ENCODE data around the gene DPEP3. TPM values are rescaled to one million over a fixed set of nuclear protein-coding genes. Genes with fewer than 3 reads are reported as not detected.
"Not testable (repeated sequence)": the region's sequence is repeated elsewhere in the genome, so short reads cannot be mapped to it uniquely, and the experiment has no call there.

Gene DPEP3
- total RNA-seq, 2 donors from 2014 or later = not detected

- WGBS, 2 donors = 48 to 55% methylated on average over 2 of the region's 2 CpGs
- TF ChIP-seq CTCF (IDR thresholded peaks at IDR 0.05) (no peak), POLR2A (IDR thresholded peaks at IDR 0.05) (no peak)
- Histone ChIP-seq H3K4me1 (no peaks in the 10 kb centered on the region), H3K9me3 (no peaks in the 10 kb centered on the region), H3K27ac (peak overlapping the region in 1 of 4 donors; percentile 48), H3K4me3 (no peak overlapping the region), H3K36me3 (replicated peaks in 1 of 2; ENCODE audit: insufficient read depth in 1 of 2, low read depth in 2 of 2) (no peaks in the 10 kb centered on the region), H3K27me3 (no peaks in the 10 kb centered on the region)
- no peak for DNase-seq
- intact Hi-C loops (cut with DNase I) = no loop called here
- ATAC-seq = no peak
Measured at GRCh38 chr16:67999985-68000384, 19.7 kb upstream of the DPEP3 start.

- H3K27me3 ChIP-seq; ATAC-seq; H3K36me3 ChIP-seq (replicated peaks in 1 of 2; ENCODE audit: insufficient read depth in 1 of 2, low read depth in 2 of 2); H3K9me3 ChIP-seq; intact Hi-C loops (cut with DNase I); H3K4me3 ChIP-seq; H3K4me1 ChIP-seq: not testable (repeated sequence)
- peak within 1 kb of the TSS in 1 of 4 donors; percentile 54 for H3K27ac ChIP-seq
- WGBS, 2 donors = 53 to 71% methylated on average over 15 to 18 of the region's 18 CpGs
- peak in 1 of 3 donors; percentile 53 for TF ChIP-seq POLR2A (IDR thresholded peaks at IDR 0.05)
- peak in 1 of 4 donors; percentile 59 for DNase-seq
Measured at GRCh38 chr16:67998779-67999688, 18.7 kb upstream of the DPEP3 start, which contains the start of gene DPEP2. DPEP2 (minus strand) TSS chr16:67999484; CDS start chr16:67993212, 6,272 bp downstream.

- H3K27ac ChIP-seq; intact Hi-C loops (cut with DNase I): not testable (repeated sequence)
- WGBS, 2 donors = 77 to 100% methylated on average over 1 to 12 of the region's 36 CpGs
Measured at GRCh38 chr16:67998231-67998778, 18.0 kb upstream of the DPEP3 start.

GRCh38 chr16:67996666-67997065 is 16.4 kb upstream of the DPEP3 start:
- Histone ChIP-seq H3K4me3 (no peak overlapping the region), H3K9me3 (no peaks in the 10 kb centered on the region), H3K4me1 (peaks cover 10% of the 10 kb centered on the region), H3K36me3 (replicated peaks in 1 of 2; ENCODE audit: insufficient read depth in 1 of 2, low read depth in 2 of 2) (no peaks in the 10 kb centered on the region), H3K27ac (no peak overlapping the region), H3K27me3 (no peaks in the 10 kb centered on the region)
- WGBS, 2 donors = 84 to 85% methylated on average over 5 of the region's 5 CpGs
- ATAC-seq (no peak), DNase-seq (no peak)
- intact Hi-C loops (cut with DNase I) = no loop called here
- TF ChIP-seq POLR2A (IDR thresholded peaks at IDR 0.05) (no peak), CTCF (IDR thresholded peaks at IDR 0.05) (no peak)

More at GRCh38 chr16:67998231-67998778, 18.0 kb upstream of the DPEP3 start:
- H3K36me3 ChIP-seq (replicated peaks in 1 of 2; ENCODE audit: insufficient read depth in 1 of 2, low read depth in 2 of 2); H3K4me1 ChIP-seq; H3K9me3 ChIP-seq; ATAC-seq; H3K27me3 ChIP-seq; H3K4me3 ChIP-seq; DNase-seq: not testable (repeated sequence)

GRCh38 chr16:67995423-67995822 is 15.1 kb upstream of the DPEP3 start:
- ATAC-seq = no peak
- Histone ChIP-seq H3K27ac (no peak overlapping the region), H3K9me3 (no peaks in the 10 kb centered on the region), H3K4me1 (peaks cover 10% of the 10 kb centered on the region), H3K27me3 (no peaks in the 10 kb centered on the region), H3K36me3 (replicated peaks in 1 of 2; ENCODE audit: insufficient read depth in 1 of 2, low read depth in 2 of 2) (no peaks in the 10 kb centered on the region), H3K4me3 (no peak overlapping the region)
- DNase-seq = no peak
- WGBS, 2 donors = 64 to 88% methylated on average over 5 of the region's 5 CpGs
- no peak for TF ChIP-seq POLR2A (IDR thresholded peaks at IDR 0.05)
- no peak for TF ChIP-seq CTCF (IDR thresholded peaks at IDR 0.05)
- intact Hi-C loops (cut with DNase I) = no loop called here

- Histone ChIP-seq H3K4me1 (peaks cover 10% of the 10 kb centered on the region), H3K27ac (peak overlapping the region in 2 of 4 donors; percentile 14 to 64)
- H3K27me3 ChIP-seq; DNase-seq; ATAC-seq; H3K9me3 ChIP-seq; H3K4me3 ChIP-seq; intact Hi-C loops (cut with DNase I); H3K36me3 ChIP-seq (replicated peaks in 1 of 2; ENCODE audit: insufficient read depth in 1 of 2, low read depth in 2 of 2): not testable (repeated sequence)
- 52% methylated on average over 6 of the region's 6 CpGs; no CpG with 5 or more reads in 1 of the 2 donors for WGBS, 2 donors
Measured at GRCh38 chr16:67994040-67994408, 13.7 kb upstream of the DPEP3 start.

Data from body of pancreas (tissue), 4 donors.